Eye (tissue), 1 donor: ENCODE results near the gene METTL25B.
A peak's percentile ranks its signal among the peaks of the same experiment; 100 is the strongest.

Source experiments
- DNase-seq: peaks from one replicate; pipeline ENCODE4 v3.0.0-alpha.2; 2015

METTL25B gene

GRCh38 chr1:156727926-156728598, at the start of gene METTL25B:
Gene METTL25B, plus strand, starts transcription at chr1:156728469. Its CDS starts 636 bp downstream, at chr1:156729105.
- peak; percentile 90 for DNase-seq

GRCh38 chr1:156680056-156680455, 48.2 kb upstream of the METTL25B start:
- DNase-seq: no peak

DNA sequence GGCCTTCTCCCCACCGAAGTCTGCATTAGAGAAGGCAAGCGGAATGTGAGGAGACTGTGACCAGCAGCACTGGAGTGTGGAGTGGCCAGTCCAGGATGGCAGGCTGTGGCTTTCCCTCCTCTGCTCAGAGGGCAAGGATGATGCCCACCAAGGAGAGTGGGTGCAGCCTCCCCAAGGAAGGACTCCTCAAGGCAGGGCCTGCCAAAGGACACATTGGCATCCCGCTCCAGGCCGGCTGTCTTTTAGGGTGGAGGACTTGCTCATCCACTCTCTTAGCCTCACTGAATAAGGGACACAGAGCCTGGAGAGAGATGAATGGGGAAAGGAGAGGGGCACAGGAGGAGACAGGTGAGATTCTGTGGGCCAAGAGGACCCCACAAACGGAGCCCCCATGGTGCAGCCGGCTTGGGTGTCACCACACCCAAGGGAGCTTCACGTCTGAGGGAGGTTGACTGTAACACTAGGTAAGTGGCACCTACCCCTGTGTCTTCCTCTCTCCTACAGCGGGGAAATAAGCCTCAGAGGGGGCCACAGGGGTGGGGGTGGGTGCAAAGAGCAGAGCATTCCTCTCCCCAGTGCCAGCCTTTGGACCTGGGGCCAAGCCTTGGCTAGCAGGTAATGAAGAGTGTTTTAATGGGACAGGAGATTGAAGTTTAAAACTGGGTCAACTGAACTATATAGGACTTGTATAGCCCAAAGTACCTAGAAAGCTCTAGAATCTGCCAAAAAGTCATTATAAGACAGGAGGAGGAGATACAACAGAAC, 46.9 kb upstream of the METTL25B start:
- no peak for DNase-seq

GRCh38 chr1:156682166-156682890, 45.9 kb upstream of the METTL25B start:
- DNase-seq: no peak

DNA sequence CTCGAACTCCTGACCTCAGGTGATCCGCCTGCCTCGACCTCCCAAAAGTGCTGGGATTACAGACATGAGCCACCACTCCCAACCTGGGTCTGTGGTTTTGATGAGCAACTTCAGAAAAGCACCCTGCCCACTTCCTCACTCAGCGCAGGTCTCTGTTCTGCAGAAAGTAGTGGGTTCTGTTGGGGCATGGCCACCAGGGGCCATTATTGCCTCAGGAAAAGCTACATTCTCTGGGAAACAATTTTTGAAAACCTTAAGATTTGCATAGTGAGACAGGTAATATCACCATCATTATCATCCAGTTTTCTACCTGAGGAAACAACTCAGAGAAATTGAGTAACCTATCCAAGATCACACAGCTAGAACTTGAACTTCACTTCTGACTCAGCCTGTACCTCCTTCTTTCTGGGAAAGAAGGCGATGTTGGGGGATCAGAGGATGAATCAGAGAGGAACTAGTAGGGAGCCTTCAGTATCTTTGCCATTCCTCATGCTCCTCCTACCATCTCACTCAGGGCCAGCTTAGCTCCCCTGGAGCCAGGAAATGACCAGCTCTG, 44.0 kb upstream of the METTL25B start:
- DNase-seq: no peak

DNA sequence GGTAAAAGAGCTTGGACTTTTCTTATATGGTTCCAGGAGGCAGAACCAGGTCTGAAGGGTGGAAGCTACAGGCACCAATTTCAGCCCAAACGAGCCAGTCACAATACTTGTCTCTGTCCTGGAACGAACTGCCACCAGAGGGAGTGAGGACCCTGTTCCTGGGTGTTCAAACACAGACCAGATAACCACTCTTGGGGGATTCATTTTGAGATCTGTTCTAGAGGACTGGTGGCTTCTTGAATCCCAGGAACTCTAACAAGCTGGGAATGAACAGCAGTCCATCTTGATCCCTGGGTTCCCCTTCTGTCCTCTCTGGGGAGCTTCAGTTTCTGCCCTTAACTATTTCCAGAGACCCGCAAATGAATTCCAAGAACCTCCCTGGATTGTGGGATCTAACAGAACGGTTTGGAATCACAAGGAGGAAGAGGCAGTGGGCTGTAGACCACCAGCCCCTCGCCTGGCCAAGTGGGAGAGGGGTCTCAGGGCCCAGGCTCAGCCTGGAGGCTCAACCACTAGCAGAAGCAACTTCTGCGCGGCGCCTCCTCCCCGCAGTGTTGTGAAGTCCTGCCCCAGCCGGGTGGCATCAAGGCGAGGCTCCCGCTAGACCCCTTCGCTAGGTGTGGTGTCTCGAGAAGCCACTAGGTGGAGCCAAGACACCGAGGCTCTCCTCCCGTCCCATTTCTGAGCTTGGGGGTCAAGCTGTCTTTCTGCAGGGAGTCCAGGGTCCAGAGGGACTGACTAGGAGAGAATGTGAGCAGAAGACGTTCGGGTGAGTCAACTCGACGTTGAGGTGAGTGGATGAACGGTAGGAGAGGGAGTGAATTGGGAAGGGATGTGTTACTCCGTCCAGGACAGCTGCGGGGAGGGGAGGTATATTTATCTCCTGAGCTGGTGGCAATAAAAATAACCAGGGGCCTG, 39.0 kb upstream of the METTL25B start:
- peak; percentile 96 for DNase-seq

DNA sequence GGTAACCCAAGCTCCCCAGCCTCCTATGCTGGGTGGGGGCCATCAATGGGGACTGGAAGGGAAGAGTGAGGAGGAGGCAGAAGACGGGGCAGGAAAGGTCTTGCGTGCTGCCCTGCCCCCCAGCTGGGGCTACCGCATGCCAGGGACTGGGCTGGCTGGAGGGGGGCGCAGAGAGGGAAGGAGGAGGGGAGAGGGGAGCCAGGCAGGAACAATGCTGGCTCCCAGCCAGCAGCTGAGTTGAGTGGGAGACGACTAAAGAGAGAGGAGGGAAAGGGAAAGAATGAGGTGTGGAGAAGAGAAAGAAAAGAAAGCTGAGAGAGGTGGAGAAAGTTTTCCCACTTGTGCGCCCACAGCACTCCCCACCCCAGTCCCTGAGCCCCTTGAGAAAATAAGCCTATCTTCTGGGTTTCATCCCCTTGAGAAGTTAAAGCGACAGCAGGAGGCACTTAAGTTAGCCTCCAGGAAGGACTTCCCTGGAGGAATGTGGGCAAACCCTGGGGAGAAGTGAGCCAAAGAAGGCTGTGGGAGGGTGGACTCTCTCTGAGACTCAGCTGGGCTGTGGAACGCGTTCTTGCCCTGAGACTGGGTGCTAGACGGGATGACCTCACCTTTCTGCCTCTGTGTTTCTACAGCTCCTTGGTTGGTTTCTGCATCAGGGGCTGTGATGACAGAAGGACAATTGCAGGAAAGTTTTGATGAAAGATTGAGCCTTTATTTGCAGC, 38.2 kb upstream of the METTL25B start:
- DNase-seq: peak; percentile 75

DNA sequence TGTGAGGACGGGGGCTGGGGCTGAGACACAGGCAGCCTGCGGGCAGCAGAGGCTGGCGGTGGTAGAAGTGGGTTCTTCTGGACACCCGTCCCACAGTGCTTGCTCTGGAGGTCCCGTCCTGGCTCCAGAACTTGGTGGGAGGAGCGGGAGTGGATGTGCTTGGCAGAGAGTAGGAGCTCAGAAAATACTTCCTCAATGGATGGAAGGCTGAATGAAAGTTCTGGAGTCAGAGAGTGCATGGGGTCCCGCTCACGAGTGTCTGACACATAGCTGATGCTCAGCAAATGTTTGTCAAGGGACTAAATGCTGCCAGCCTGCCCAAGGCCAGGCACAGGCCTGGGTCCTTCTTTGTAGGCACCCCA, 37.6 kb upstream of the METTL25B start:
- DNase-seq: no peak

GRCh38 chr1:156691191-156691590, 37.1 kb upstream of the METTL25B start:
- DNase-seq: no peak

GRCh38 chr1:156691665-156692440, 36.4 kb upstream of the METTL25B start:
- DNase-seq: peak; percentile 50

DNA sequence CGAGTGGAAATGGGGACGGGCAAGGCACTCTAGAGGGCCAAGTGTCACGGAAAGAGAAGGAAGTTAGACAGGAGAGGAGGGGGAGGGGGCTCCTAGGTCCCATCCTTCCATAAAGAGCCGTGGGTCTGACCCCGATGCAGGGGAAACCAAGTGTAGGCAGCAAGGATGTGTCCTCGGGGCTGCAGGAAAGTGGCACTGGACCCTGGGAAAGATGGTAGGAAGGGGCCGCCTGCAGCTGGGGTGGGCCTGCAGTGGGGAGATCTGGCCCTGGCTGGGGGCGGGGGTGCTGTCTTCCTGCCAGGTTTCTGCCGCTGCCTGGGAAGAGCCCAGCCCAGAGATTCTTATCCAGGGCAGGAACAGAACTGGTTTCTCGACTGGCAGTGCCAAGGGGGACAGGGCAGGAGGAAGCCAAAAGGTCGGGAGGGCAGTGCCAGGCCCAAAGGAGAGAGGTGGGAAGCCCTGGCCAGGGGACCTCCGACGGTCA, 35.8 kb upstream of the METTL25B start:
- DNase-seq: peak; percentile 42

- DNase-seq: peak; percentile 77
Observed at GRCh38 chr1:156692925-156693847, 35.1 kb upstream of the METTL25B start.

DNA sequence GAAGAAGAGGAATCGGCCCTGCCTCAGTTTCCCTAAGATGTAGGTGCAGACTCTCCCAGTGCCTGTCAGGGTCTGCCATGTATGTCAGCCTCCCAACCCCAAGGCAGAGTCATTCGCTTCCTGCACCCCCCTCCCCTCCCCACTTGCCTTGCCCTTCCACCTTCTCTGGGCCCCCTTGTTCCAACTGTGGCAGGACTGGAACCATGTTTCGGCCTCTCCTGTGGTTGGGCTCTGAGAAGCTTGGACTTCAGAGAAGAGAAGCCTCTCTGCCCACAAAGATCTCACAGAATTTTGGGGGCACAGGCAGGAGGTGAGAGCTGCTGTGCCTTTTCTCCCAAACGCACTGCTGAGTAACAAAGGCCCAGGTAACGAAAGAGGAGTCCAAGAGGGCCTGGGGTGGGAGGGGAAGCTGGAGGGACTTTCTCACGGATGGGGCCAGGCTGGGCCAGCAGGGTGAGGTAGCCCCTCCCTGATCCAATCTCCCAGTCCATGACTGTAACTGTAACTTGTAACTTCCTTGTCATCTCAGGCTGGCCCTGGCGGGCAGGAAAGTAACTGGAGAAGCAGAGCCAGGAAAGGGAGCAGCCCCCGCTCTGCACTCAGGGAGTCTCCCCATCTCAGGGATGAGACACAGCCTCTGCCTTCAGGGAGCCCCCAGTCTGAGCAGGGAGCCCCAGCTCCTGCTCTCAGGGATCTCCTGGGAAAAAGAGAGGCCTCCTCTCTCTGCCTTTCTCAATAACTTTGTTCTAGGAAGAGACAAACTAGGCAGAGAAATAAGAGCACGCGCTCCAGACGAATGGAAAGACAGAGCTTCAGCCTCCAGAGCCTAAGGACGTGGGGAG, 34.2 kb upstream of the METTL25B start:
- no peak for DNase-seq

DNA sequence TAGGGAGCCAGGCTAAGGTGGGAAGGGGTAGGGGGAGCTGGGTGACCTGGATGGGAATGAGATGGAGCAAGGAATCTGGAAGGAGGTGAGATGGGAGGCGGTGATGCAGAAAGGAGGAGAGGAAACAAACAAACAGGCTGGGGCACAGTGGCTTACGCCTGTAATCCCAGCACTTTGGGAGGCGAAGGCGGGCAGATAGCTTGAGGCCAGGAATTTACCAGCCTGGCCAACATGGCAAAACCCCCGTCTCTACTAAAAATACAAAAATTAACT, 33.6 kb upstream of the METTL25B start:
- DNase-seq: no peak

GRCh38 chr1:156696755-156697154, 31.5 kb upstream of the METTL25B start:
- no peak for DNase-seq

GRCh38 chr1:156697481-156697880, 30.8 kb upstream of the METTL25B start:
- no peak for DNase-seq

DNA sequence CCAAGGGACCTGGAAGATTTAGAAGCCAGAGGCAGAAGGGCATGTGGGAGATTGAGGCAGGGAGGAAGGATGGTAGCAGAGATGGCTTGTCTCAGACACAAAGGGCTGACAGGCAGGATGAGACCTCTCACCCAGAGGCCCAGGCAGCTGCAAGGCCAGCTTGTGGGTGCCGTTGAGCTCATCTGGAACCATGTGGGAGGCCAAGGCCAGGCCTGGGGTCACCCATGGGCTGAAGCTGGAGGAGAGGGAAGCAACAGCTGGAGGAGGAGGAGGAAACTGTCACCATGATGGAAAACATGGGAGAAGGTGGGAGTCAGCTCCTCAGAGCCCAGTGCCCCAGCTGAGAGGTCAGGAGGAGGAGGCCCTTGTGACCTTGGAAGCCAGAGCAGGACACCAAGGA, 29.3 kb upstream of the METTL25B start:
- no peak for DNase-seq

- no peak for DNase-seq
Observed at GRCh38 chr1:156700736-156701531, 27.3 kb upstream of the METTL25B start.
